CMK (cell line): ENCODE data around the gene SLIT3.

Source experiments
- DNase-seq: peaks from one replicate; pipeline ENCODE4 v3.0.0-alpha.2; 2010; ENCODE audit warnings: low read depth

Gene SLIT3

GRCh38 chr5:169079697-169080096 lies 221.2 kb downstream of the SLIT3 start:
- DNase-seq, result no peak

- no peak for DNase-seq
These were observed 226.1 kb downstream of the SLIT3 start for GRCh38 chr5:169074839-169075238.

GRCh38 chr5:169072233-169072632 lies 228.7 kb downstream of the SLIT3 start:
- no peak for DNase-seq

GRCh38 chr5:169070413-169070812 lies 230.5 kb downstream of the SLIT3 start:
- DNase-seq, result no peak

- DNase-seq, result no peak
These were observed 233.2 kb downstream of the SLIT3 start for GRCh38 chr5:169067751-169068173.

GRCh38 chr5:169065400-169065799 lies 235.5 kb downstream of the SLIT3 start:
- DNase-seq, result no peak

GRCh38 chr5:169064093-169064492 lies 236.8 kb downstream of the SLIT3 start:
- DNase-seq, result no peak

GRCh38 chr5:169063316-169063953 lies 237.5 kb downstream of the SLIT3 start:
- DNase-seq, result no peak

- DNase-seq, result no peak
These were observed 238.2 kb downstream of the SLIT3 start for GRCh38 chr5:169062690-169063089.

GRCh38 chr5:169054506-169054905 lies 246.4 kb downstream of the SLIT3 start:
- no peak for DNase-seq

- DNase-seq, result no peak
These were observed 248.7 kb downstream of the SLIT3 start for GRCh38 chr5:169052207-169052606.

- DNase-seq, result no peak
These were observed 249.6 kb downstream of the SLIT3 start for GRCh38 chr5:169051351-169051750.

GRCh38 chr5:169050636-169051035 lies 250.3 kb downstream of the SLIT3 start:
- no peak for DNase-seq

GRCh38 chr5:169050146-169050571 lies 250.8 kb downstream of the SLIT3 start:
- DNase-seq, result no peak

GRCh38 chr5:169049712-169050111 lies 251.2 kb downstream of the SLIT3 start:
- DNase-seq, result no peak

- DNase-seq, result no peak
These were observed 252.5 kb downstream of the SLIT3 start for GRCh38 chr5:169048181-169049125.

GRCh38 chr5:169044962-169045361 lies 256.0 kb downstream of the SLIT3 start:
- no peak for DNase-seq

GRCh38 chr5:169041180-169041579 lies 259.8 kb downstream of the SLIT3 start:
- no peak for DNase-seq

GRCh38 chr5:169039592-169039991 lies 261.3 kb downstream of the SLIT3 start:
- DNase-seq, result no peak

- DNase-seq, result no peak
These were observed 263.5 kb downstream of the SLIT3 start for GRCh38 chr5:169037466-169037865.

GRCh38 chr5:169036079-169036805 lies 264.7 kb downstream of the SLIT3 start:
- DNase-seq, result no peak

GRCh38 chr5:169029661-169030274 lies 271.2 kb downstream of the SLIT3 start:
- no peak for DNase-seq
